GM18511 (cell line): ENCODE data around the gene CDK5.

ENCODE experiments used
- ATAC-seq: cut with Tn5 transposase; IDR thresholded peaks from one replicate; pipeline ENCODE4 v1.9.1; 2021; ENCODE audit warnings: mild to moderate bottlenecking, moderate library complexity; ENCODE audit not compliant: unreplicated experiment

CDK5 gene

GRCh38 chr7:151087245-151088018, 29.7 kb upstream of the CDK5 start:
- ATAC-seq: peak; percentile 32

DNA sequence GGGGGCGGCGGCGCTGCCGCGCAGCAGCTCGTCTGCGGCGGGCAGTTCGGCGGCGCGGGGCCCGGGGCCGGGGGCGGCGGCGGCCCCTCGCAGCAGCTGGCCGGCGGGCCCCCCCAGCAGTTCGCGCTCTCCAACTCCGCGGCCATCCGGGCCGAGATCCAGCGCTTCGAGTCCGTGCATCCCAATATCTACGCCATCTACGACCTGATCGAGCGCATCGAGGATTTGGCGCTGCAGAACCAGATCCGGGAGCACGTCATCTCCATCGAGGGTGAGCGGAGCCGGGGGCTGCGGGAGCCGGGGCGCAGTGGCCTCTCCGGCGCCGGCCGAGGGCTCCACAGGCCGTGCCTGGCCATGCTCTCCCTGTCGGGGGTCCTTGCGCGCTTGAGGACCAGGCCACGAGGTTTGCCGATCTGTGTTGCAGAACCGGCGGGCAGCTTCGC, 29.1 kb upstream of the CDK5 start:
- peak; percentile 11 for ATAC-seq

GRCh38 chr7:151085691-151086620, 28.3 kb upstream of the CDK5 start, which contains the start of gene AGAP3:
AGAP3 (plus strand) TSS chr7:151086475; CDS start chr7:151086742, 267 bp downstream.
- peak; percentile 49 for ATAC-seq

DNA sequence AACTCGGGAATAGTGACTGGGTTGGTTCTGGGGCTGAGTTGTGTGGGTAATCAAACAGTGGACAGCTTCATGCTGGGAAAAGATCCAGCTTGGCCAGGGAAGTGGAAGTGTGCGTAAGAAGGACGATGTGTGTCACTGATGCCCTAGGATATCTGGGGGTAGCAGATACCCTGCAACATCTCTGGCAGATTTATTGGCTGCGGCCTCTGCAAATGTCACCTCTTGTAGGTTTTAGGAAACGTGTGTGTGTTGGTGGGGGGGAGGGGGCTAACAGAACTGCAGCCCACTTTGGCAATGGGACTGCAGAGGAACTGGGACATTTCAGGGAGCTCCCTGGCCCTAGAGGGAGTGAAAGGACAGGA, 27.6 kb upstream of the CDK5 start:
- no peak for ATAC-seq

DNA sequence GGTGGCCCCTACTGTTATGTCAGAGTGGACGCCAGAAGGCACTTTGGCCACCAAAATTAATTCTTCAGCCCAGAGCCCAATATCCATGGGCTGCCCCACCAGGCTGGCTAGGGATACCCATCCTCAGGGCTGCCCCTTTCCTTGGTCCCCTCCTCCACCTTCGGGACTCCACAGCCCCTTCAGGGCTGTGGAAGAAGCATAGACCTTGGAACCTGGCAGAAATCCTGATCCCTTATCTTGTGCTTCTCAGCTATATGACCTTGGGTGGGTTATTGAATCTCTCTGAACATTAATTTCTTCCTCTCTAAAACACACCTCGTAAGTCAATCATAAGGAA, 26.1 kb upstream of the CDK5 start:
- no peak for ATAC-seq

GRCh38 chr7:151083071-151083823, 25.6 kb upstream of the CDK5 start, which contains the start of gene TMUB1:
TMUB1 (minus strand) TSS chr7:151083493; CDS start chr7:151082563, 930 bp downstream.
- ATAC-seq: peak; percentile 53

DNA sequence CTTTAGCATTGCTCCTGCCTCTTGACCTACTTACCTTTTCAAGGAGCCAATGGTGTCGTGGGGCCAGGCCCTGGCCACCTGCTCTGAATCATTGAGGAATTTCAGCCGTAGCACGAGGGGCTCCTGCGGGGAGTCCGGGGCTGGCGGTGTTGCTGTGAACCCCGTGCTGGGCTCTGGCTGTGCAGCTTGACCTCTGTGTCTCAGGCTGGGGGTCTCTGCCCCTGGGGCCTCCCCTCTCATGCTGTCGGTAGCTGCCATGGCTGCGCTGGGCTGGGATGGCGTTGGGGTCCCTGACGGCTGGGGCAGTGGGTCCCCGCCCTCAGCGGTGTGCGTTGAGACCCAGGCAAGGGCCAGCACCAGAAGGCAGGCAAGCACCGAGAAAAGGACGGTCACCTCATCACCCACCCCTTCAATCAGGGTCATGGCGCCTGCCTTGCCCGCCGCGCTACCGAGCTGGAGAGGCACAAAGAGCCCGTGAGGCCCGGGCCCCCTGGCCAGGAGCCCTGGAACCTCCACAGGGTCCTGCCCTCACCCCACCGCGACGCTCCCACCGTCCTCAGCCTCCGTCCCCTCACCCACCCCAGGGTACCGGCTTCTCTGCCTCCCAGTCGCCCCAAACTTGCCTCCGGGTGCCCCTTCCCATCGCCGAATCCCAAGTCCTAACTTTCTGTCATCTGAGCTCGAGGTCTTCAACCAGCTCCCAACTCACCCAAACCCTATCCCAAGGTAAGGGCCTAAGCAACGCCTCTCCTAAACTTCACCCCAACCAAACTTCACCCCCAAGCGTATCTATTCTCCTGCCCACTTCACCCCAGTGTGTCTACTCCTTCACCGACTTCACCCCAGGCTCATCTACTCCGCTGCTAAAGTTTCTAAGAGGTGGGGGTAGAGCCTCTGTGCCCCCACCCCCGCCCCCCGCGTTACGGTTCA, 24.7 kb upstream of the CDK5 start:
- no peak for ATAC-seq

DNA sequence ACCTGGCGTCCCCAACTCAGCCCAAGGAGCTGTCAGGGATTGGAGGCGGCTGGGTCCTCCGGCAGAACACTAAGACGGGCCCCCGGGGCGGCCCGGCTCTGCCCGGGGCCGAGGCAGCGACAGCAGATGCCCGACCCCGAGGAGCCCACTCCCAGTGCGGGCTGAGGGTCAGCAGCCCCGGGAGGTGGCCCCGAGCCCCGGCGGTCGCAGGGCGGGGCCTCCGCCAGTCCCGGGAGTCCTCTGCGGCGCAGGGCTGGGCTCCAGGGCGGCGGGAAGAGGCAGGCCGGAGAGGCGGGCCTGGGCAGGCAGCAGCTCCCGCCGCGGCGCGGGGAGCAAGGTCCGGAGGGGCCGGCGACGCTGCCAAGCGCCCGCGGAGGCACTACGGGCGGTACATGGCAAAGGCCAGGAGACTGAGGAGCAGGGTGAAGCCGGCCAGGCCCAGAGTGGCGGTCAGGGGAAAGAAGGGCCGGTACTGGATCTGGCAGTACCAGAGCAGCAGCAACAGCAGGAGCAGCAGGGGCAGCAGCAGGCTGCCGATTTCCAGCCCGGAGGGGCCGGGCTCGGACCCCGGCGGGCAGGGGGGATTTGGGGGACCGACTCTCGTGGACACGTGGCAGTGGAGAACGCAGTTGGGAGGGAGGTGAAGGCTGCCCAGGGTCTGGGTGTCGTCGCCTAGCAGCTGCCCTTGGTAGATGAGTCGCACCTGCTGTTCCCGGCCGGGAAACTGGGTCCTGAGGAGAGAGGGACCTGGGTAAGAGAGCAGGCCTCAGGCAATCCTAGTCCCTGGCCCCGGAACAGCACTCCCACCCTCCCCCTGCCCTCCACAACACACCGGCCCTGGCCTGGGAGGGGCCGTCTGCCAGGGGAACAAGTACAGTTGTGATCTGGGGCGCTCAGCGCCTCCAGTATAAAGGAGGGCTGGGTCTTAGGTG, 23.7 kb upstream of the CDK5 start:
- no peak for ATAC-seq

- peak; percentile 80 for ATAC-seq
Measured at GRCh38 chr7:151080522-151081169, 22.9 kb upstream of the CDK5 start, which contains the start of gene FASTK. FASTK (minus strand) TSS chr7:151080809; CDS start chr7:151080766, 43 bp downstream.

GRCh38 chr7:151080067-151080521, 22.4 kb upstream of the CDK5 start:
- peak; percentile 4 for ATAC-seq

DNA sequence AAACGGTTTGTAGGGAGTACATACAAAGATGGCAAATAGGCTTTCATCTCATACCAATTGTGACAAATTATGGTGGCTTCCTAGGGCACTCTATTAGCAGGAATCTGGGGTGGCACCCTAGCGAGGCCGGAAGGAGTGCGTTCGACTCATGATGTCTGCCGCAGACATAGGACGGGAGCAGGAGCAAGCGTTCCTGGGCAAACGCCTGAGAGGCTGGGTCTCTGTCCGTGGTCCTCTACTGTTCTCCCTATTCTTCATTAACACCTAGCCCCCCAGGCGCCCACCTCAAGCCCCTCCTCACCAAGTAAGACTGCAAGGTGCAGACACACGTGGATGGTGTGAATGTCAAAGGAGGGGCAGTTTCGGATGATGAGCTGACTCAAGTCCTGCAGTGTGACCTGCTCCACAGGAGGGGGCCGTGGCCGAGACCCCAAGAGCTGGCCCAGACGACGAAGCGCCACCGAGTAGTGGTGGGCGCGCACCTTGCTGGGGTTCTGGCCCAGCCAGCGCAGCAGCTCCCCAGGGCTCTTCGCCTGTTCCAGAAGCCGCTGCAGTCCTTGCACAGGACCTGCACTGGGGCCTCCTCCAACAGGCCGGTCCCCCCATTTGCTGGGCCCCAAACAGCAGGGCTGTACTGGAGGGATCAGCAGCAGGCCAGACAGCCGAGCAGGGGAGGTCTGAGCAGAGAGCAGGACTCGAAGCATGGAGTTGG, 21.7 kb upstream of the CDK5 start:
- ATAC-seq: no peak

DNA sequence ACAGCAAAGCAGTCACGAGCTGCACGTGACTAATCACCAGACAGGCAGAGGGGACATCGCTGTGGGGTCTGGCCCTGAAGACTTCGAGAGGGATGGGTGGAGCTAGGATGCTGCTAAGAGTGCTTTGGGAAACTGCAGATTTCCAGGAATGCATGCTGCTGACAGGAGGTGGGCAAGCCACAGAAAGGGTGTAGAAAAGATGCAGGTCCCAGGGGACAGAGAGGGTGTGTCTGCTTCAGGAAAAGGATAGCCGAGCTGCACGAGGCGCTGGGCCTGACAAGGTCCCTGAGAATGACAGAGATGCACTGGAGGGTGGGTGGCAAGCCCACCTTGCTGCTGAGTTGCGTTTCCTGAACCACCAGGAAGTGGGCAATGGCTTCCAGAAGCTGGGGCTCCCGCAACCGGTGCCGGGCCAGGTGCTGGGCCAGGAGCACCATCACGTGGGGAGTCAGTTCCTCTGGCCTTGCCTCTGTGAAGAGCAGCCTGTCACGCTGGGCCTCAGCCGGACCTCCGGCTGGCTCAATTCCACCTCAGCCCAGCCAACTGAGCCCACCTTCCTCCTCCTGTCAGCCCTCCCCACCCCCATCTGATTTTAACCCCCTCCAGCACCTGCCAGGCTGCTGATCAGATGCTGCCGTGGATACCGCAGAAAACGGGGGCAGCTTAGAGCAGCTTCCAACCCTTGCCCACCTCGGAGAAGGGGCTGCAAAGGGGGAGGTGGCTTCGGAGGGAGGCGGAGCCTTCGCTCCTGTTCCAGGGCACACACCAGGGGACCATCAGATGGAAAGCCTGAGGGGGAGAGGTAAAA, 20.7 kb upstream of the CDK5 start:
- no peak for ATAC-seq

DNA sequence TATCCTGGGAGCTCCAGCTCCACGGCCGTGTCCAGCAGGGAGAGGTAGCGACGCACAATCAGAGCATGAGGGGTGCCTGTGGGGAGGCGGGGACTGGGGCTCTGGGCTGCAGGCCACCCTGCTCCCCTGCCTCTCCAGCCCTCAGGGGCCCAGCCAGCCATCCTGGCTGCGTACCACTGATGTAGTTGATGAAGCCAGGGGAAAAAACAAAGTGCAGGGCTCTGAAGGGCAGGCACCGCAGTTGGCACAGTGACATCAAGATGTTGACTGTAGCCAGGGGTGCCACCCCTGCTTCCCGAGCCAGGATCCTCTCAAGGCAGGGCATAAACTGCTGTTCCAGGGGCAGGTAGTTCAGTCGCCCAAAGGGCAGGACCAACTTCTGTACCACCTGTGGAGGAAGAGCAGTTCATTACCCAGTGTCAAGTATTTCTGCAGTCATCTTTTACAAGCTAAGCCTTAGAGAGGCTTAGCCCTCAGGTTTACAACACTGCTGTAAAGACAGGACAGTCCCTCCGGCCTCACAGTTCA, 20.1 kb upstream of the CDK5 start:
- no peak for ATAC-seq

DNA sequence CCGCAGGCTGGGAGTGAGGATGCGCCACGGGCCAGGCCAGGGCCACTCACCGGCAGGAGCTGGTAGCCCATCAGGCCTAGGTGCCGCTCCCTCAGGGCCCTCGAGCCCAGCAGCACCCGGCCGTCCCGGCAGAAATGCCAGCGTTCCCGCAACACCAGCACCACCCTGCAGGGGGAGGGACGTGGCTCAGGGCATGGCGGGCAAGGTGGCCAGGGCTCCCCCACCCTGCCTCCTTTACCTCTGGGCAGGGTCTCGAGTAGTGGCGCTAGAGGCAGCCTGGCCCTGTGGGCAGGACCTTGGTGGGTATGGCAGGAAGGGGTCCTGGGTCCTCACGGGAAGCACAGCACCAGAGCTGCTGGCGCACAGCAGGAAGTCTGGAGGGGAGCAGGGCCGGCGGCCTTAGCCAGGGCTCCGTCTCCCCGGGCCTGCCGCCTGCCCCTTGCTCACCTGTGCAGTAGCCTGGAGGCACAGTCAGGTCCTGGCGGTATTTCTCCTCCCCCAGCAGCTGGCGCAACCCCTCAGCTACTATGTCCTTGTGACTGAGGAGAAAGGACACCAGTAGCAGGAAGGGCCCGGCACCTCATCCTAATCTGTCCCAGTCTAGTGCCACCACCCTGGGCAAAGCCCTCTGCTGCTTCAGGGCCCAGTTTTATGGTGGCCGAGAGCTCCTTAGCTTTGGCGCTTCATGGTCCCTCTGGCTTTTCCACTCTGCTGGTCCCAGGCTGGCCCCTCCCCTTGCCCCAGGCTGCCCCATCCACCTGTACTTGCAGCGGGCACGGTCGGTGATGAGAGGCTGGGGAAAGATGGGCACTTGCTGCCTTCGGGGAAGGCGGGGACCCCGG, 19.4 kb upstream of the CDK5 start:
- no peak for ATAC-seq

DNA sequence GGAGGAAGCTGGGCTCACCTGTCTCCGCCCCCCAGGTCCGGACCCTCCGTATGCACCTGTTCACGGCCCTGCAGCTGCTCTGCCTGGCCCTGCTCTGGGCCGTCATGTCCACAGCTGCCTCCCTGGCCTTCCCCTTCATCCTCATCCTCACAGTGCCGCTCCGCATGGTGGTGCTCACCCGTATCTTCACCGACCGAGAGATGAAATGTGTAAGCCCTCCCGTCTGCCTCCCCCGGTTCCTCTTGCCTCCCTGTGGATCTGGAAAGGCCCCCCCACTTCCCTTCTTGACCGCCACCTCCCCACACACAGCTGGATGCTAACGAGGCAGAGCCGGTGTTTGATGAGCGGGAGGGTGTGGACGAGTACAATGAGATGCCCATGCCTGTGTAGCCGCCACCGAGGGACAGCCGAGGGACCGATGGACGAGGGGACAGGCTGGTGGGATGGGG, 18.3 kb upstream of the CDK5 start:
- no peak for ATAC-seq

GRCh38 chr7:151075662-151075971, 17.9 kb upstream of the CDK5 start:
- no peak for ATAC-seq
